MM.1S (cell line): ENCODE data around the gene MEP1B.
A peak's percentile ranks its signal among the peaks of the same experiment; 100 is the strongest.

Experiments
- EZH2 ChIP-seq: fragments of 300-600 bp; sonication (generic); optimal IDR thresholded peaks from 2 replicates; pipeline ENCODE3; 2017; ENCODE audit warnings: low read depth, mild to moderate bottlenecking, antibody characterized with exemption, low read length, mixed read lengths
- EZH2phosphoT487 ChIP-seq: fragments of 300-600 bp; sonication (generic); IDR thresholded peaks from 2 replicates; pipeline ENCODE4 v1.6.1; 2018; ENCODE audit warnings: antibody characterized with exemption, low read length
- TF ChIP-seq, protein P1 (sequence below): fragments of 300-600 bp; sonication (generic); IDR thresholded peaks from 2 replicates; pipeline ENCODE4 v1.5.1; 2016; ENCODE audit warnings: antibody characterized with exemption, low read length, mixed read lengths

DNA sequence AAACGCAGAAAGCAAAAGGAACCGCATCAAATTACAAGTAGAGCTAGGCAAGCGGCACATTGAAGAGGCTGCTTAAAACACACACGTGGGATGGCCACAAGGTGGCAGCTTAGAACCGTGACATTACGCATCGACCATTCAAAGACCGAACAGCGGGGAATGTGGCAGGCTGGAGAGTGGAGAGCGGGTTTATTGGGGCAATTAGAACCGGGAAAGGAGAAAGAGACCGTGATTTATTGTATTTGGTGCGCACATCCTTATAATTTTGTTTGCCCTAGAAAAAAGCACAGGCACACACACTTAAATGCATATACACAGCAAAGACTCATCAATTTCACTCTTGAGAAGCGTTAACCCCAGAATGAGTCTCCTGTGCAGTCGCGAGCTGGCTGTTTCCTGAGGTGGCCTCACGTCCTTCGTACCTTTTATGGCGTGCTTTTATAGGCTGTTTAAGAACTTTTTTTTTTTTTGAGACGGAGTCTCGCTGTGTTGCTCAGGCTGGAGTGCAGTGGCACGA lies 31.7 kb upstream of the MEP1B start:
- TF ChIP-seq, protein P1, sequence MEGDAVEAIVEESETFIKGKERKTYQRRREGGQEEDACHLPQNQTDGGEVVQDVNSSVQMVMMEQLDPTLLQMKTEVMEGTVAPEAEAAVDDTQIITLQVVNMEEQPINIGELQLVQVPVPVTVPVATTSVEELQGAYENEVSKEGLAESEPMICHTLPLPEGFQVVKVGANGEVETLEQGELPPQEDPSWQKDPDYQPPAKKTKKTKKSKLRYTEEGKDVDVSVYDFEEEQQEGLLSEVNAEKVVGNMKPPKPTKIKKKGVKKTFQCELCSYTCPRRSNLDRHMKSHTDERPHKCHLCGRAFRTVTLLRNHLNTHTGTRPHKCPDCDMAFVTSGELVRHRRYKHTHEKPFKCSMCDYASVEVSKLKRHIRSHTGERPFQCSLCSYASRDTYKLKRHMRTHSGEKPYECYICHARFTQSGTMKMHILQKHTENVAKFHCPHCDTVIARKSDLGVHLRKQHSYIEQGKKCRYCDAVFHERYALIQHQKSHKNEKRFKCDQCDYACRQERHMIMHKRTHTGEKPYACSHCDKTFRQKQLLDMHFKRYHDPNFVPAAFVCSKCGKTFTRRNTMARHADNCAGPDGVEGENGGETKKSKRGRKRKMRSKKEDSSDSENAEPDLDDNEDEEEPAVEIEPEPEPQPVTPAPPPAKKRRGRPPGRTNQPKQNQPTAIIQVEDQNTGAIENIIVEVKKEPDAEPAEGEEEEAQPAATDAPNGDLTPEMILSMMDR, result peak; percentile 81
- TF ChIP-seq EZH2phosphoT487 (no peak), EZH2 (no peak)
